Esophagus muscularis mucosa (tissue), 3 donors: ENCODE results near the gene CIDEB.

Experiments
- CTCF ChIP-seq, 3 experiments: fragments of 200-600 bp in 2 of 3; fragments of 450-650 bp in 1 of 3; sonication (generic) in 2 of 3; IDR thresholded peaks; one replicate each; pipeline ENCODE4 v1.5.1; 2017 to 2019; ENCODE audit warnings: antibody characterized with exemption in 3 of 3, mild to moderate bottlenecking in 2 of 3, moderate library complexity in 1 of 3
- EP300 ChIP-seq: sonication (generic); formaldehyde crosslinking; IDR thresholded peaks from one replicate; pipeline ENCODE4 v1.6.1; 2017; ENCODE audit warnings: antibody characterized with exemption

DNA sequence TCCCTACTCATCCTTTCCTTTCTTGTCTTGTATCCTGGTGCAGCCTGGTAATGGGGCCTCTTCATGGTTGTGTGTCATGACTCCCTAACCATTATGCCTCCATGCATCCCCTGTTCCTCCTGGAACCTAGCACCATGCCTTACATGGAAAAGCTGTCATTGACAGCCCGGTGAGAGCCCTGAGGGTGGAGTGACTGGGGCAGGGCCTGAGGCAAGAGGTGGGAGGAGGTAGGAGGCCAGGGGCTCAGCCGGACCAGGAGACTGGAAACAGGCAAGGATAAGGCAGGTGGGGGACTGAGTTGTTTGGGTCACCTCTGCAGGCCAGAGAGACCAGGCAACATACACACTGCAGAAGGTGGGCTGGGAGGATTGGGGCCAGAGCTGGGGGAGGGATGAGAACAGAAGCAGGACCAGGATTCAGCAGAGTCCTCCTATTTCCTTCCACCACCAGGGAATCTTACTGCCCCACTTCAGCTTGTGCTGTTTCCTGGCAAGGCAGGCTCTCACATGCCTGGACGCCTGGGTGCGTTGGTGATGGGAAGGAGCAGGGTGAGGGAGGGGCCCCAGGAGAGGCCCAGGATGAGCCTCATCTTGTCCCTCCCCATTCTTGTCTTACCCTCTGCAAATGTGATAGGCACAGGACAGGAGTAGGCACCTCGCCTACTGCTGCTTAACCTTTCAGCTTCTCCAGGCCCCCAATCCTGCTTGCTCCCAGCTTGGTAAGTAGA lies 1.9 kb upstream of the CIDEB start, which contains the start of gene LTB4R2:
- TF ChIP-seq CTCF (IDR thresholded peaks at IDR 0.05) (no peak), EP300 (no peak)
